LHCN-M2 (cell line): ENCODE data around the gene KMT2C. TPM values are rescaled to one million over a fixed set of nuclear protein-coding genes. Genes with fewer than 3 reads are reported as not detected.
"Not testable (repeated sequence)": the region's sequence is repeated elsewhere in the genome, so short reads cannot be mapped to it uniquely, and the experiment has no call there.

ENCODE experiments used
- DNase-seq: peaks from one replicate; pipeline ENCODE4 v3.0.0-alpha.2; 2012; ENCODE audit warnings: low read depth
- polyA plus RNA-seq: library from polyadenylated mRNA; unstranded; fragments of >200 nt; gene quantifications from one replicate; pipeline ENCODE4 v1.2.1, GENCODE V29; 2012; ENCODE audit warnings: missing spikeins
- total RNA-seq: library from RNA; depleted of rRNA; stranded (reverse); fragments of >200 nt; gene quantifications from 2 replicates; pipeline ENCODE4 v1.2.3, GENCODE V29; 2014; rRNA removed

KMT2C gene
- total RNA-seq: 21.6 and 24.5 TPM in 2 replicates
- 7.1 TPM for polyA plus RNA-seq

GRCh38 chr7:152435384-152436110 lies at the start of gene KMT2C:
KMT2C (minus strand) TSS chr7:152436003; CDS start chr7:152435786, 217 bp downstream.
- DNase-seq: peak; percentile 46

DNA sequence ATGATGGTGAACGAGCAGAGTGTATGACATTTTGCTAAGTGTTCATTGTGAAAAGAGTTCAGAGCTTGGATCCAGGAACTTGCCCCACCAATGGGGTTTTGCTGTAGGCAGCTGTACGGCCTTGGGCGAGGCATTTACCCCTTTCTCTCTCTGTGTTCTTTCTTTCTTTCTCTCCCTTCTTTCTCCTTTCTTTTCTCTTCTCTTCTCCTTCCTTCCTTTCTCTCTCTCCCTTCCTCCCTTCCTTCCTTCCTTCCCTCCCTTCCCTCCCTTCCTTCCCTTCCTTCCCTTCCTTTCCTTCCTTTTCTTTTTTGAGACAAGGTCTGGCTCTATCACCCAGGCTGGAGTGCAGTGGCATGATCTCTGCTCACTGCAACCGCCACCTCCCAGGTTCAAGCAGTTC lies 45.3 kb upstream of the KMT2C start:
- DNase-seq: no peak

- DNase-seq: no peak
These were observed 44.9 kb upstream of the KMT2C start for GRCh38 chr7:152480664-152481063.

DNA sequence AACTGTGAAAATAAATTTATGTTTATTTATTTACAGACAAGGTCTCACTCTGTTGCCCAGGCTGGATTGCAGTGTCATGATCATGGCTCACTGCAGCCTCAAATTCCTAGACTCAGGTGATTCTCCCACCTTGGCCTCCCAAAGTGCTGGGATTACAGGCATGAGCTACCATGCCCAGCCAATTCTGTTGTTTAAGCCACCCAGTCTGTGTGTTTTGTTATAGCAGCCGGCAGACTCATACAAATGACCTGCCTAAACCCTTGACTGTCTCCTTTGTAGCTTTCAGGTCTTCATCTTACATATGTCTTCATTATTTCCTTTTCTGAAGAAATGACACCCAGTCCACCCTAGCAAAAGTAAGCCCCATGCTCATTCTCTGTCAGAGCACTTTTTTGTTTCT lies 43.8 kb upstream of the KMT2C start:
- DNase-seq: no peak

DNA sequence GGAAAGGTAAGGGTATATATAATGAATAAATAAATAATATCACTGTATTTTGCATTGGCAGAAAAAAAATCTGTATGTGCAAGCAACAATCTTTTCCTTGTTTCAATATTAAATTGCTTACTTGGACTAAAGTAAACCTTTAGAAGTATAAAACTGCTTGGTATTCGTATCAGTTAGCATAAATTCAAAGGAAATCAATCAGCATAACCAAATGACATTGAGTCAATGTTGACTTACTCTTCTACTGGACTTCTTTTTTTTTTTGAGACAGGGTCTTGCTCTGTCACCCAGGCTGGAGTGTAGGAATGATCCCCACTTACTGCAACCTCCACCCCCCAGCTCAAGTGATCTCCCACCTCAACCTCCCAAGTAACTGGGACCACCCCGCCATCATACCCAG lies 42.3 kb upstream of the KMT2C start:
- DNase-seq: no peak

- DNase-seq: no peak
These were observed 41.3 kb upstream of the KMT2C start for GRCh38 chr7:152477079-152477478.

DNA sequence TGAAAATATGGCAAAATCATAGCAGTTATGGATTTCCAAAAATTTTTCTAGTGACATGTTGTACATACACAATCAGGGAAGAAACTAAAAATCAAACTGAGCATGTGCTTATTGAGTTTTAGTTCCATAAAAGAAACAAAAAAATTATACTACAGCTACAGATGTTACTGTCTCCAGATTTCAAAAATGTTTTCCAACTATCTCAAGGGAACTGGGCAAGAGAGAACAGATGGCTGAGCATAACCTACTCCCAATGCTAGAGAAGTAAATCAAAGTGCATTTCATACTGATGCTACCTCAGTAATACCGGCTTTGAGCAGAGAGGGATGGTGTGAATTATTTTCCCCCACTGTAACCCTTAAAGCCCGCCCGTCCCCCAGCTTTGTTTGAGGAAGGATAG lies 40.7 kb upstream of the KMT2C start:
- no peak for DNase-seq

DNA sequence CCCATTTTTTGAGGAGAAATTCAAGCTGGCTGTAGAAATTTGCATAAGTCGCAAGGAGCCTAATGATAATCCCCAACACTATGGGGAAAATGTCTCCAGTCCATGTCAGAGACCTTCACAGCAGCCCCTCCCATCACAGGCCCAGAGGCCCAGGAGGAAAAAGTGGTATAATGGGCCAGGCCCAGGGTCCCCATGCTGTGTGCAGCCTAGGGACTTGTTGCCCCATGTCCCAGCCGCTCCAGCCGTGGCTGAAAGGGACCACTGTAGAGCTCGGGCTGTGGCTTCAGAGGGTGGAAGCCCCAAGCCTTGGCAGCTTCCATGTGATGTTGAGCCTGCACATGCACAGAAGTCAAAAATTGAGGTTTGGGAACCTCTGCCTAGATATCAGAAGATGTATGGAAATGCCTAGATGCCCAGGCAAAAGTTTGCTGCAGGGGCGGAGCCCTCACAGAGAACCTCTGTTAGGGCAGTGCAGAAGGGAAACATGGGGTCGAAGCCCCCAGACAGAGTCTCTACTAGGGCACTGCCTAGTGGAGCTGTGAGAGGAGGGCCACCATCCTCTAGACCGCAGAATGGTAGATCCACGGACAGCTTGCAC lies 35.3 kb upstream of the KMT2C start:
- DNase-seq: not testable (repeated sequence)

DNA sequence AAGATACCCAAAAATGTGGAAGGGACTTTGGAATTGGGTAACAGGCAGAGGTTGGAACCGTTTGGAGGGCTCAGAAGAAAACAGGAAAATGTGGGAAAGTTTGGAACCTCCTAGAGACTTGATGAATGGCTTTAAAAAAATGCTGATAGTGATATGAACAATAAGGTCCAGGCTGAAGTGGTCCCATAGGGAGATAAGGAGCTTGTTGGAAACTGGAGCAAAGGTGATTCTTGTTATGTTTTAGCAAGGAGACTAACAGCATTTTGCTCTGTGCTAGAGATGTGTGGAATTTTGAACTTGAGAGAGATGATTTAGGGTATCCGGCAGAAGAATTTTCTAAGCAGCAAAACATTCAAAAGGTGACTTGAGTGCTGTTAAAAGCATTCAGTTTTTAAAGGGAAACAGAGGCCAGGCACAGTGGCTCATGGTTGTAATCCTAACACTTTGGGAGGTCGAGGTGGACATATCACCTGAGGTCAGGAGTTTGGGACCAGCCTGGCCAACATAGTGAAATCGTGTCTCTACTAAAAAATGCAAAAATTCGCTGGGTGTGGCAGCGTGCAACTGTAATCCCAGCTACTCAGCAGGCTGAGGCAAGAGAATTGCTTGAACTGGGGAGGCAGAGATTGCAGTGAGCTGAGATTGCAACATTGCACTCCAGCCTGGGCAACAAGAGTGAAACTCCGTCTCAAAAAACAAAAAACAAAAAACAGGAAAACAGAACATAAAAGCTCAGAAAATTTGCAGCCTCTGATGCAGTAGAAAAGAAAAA lies 34.6 kb upstream of the KMT2C start:
- not testable (repeated sequence) for DNase-seq

- DNase-seq: not testable (repeated sequence)
These were observed 33.8 kb upstream of the KMT2C start for GRCh38 chr7:152469576-152469975.

- DNase-seq: no peak
These were observed 31.4 kb upstream of the KMT2C start for GRCh38 chr7:152467225-152467624.

DNA sequence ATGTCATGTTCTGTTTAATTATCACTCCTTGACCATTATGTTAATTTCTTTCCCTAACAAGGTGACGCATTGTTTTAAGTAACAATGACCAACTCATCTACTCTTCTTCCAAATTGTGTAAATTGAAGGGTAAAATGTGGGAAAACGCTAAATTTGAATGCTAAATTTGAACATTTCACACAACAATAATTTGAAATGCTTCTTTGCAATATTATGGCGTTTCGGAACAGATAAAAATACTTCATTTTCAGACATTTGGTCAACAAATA lies 29.2 kb upstream of the KMT2C start:
- no peak for DNase-seq

DNA sequence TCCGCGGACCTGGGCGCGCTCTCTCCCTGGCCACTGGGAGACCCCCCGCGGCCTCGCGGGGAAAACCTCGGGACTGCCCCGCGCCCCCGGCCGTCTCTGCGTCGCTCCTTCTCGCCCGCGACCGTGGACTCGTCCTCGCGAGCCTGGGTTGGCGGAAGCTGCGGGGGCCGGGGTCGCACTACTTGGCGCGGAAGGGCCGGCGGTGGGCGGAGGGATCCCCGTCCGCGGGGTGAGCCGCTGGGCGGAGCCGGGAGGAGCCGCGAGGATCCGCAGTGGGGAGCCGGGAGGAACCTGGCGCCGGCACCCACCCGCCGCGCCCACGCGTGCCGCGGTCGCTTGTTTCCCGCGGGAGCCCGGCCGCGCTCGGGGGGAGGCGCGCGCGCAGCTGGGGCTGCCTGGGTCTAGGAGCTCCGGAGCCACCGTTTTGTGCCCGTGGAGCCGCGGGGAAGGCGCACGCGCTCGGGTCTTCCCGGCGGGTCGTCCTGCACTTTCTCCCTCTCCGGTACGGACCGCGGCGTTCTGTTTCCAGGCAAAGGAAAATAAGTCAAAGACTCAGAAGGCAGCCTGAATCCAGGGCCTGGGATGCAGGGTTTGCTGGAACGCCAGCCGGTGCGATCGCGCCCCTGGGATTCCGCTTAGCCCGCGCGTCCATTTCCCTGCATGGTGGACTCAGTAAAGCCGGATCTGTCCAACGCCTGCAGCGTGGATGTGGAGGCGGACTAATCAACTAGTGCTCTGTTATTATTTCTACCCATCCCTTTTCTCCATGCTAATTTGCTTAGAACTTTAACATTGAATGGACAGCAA lies 28.7 kb upstream of the KMT2C start:
- peak; percentile 76 for DNase-seq

- peak; percentile 99 for DNase-seq
These were observed 28.0 kb upstream of the KMT2C start for GRCh38 chr7:152463709-152464311.

DNA sequence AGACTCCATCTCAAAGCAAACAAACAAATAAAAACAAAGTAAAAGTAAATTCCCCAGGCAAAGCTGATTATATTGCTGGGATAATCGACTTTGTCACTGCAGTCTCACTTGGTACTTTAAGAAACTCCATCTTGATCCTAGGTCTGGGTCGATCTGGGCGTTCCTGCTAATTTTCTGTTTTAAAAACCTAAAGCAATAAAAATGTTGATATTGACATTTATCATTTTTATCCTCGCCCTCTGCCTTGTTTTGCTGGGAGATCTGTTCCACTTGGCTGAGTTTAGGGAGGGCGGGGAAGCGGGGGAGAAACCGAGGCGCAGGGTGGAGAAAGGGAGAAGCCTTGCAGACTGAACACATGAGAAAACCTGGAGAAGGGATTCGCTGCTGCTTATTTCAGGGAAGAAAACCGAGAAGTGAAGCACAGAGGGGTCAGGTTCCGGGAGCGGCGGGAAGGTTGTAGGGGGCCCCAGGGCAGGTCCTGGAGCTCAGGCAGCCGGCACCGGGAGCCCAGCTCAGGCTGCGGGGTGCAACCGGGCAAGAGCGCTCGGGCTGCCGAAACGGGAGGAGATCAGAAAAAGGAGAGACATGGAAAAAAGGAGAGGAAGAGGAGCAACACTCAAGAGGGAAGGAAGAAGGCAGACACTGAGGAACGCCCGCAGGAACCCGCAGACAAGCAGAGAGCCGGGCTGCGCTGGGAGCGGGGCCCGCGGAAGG lies 27.3 kb upstream of the KMT2C start:
- DNase-seq: peak; percentile 61

DNA sequence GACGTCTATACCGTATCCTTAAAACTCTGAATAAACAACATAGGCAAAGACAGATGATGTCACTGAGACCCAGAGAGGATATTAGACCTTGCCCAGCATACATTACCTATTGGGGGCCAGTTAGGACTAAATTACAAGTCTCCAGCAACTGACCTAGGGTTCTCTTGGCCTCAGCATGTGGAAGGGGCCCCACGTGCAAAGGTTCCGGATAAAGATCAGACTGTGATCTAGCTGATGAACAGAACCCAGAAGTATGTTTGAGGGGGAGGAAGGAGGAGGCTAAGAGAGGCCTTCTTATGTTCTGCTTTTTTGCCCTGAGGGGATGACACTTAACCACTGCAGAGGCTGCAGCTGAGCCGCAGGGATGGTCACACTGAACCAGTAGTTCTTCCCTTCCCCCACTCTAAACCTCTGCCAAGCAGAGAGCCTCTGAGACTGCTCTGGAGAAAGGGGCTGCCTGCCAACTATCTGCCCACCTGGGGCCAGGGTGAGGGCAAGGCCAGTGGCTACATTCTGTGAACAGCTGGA lies 24.0 kb upstream of the KMT2C start:
- DNase-seq: no peak

- DNase-seq: no peak
These were observed 15.6 kb upstream of the KMT2C start for GRCh38 chr7:152451356-152451755.

DNA sequence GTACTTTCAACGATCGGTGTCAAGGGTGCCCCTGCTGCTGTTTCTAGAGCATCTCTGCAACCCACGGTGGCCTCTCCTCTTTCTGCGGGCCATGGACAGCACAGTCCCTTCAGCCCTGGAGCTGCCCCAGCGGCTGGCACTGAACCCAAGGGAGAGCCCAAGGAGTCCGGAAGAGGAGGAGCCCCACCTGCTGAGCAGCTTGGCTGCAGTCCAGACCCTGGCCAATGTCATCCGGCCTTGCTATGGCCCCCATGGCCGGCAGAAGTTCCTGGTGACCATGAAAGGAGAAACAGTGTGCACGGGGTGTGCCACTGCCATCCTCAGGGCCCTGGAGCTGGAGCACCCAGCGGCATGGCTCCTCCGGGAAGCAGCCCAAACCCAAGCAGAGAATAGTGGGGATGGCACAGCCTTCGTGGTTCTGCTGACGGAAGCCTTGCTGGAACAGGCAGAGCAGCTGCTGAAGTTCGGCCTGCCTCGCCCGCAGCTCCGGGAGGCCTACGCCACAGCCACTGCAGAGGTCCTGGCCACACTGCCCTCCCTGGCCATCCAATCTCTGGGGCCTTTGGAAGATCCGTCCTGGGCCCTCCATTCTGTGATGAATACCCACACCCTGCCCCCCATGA lies 9.7 kb upstream of the KMT2C start:
- DNase-seq: not testable (repeated sequence)

GRCh38 chr7:152443586-152443985 lies 7.8 kb upstream of the KMT2C start:
- no peak for DNase-seq

DNA sequence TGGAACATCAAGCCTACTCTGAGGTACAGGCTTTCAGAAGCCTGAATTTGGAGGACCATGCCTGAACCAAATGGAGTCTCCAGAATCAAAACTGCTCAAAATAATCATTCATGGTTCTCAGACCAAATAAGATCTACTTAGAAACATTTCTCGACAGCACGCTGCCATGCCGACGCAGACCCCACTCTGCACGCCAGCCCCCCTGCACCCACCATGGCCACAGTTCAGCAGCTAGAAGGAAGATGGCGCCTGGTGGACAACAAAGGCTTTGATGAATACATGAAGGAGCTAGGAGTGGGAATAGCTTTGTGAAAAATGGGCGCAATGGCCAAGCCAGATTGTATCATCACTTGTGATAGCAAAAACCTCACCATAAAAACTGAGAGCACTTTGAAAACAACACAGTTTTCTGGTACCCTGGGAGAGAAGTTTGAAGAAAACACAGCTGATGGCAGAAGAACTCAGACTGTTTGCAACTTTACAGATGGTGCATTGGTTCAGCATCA lies 6.6 kb upstream of the KMT2C start:
- no peak for DNase-seq
